ENCODE measurements around the gene CACNA2D3.

DNA sequence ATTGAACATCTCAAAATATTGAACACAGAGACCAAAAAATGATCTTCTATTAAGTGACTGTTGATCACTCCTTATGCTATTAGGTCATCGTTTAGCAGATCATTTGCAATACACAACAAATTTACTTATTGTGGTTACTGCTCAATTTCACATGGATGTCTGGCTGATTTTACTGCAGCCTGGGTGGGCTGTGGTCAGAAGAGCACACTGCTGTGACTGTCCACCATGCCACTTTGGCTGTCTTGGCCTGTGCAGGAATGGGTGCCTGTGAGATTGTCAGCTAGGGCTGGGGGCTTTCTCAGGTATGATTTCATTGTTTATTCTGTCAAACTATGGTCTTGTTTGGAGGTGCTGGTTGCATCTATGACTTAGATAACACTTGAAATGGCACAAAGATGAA is 885.6 kb downstream of the CACNA2D3 start:
- TF ChIP-seq, protein P1, sequence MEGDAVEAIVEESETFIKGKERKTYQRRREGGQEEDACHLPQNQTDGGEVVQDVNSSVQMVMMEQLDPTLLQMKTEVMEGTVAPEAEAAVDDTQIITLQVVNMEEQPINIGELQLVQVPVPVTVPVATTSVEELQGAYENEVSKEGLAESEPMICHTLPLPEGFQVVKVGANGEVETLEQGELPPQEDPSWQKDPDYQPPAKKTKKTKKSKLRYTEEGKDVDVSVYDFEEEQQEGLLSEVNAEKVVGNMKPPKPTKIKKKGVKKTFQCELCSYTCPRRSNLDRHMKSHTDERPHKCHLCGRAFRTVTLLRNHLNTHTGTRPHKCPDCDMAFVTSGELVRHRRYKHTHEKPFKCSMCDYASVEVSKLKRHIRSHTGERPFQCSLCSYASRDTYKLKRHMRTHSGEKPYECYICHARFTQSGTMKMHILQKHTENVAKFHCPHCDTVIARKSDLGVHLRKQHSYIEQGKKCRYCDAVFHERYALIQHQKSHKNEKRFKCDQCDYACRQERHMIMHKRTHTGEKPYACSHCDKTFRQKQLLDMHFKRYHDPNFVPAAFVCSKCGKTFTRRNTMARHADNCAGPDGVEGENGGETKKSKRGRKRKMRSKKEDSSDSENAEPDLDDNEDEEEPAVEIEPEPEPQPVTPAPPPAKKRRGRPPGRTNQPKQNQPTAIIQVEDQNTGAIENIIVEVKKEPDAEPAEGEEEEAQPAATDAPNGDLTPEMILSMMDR (IDR thresholded peaks at IDR 0.05): no peak
- no peak for TF ChIP-seq POLR2A (IDR thresholded peaks at IDR 0.05)
- no peak for TF ChIP-seq POLR2AphosphoS5 (IDR thresholded peaks at IDR 0.05; ENCODE audit: insufficient read depth in 1 of 2, low read depth in 1 of 2)
